Common myeloid progenitor, CD34-positive (primary cell): ENCODE measurements around the gene ANGPTL5.
"Not testable (repeated sequence)": the region's sequence is repeated elsewhere in the genome, so short reads cannot be mapped to it uniquely, and the experiment has no call there.

ENCODE experiments used
- CTCF ChIA-PET: fragments of 350-600 bp; sonication (Branson Sonifier 250); formaldehyde crosslinking; loops from one replicate; lab custom pipeline; 2021; ENCODE audit warnings: antibody characterized with exemption; lab: Charles Lee
- POLR2A ChIA-PET: fragments of 350-600 bp; sonication (Branson Sonifier 250); formaldehyde crosslinking; loops from one replicate; lab custom pipeline; 2021; ENCODE audit warnings: antibody characterized with exemption; lab: Charles Lee
- DNase-seq, 3 donors: peaks; one replicate each; pipeline versions ENCODE4 v3.0.0 to v3.0.0-alpha.2; 2013
- H3K27ac ChIP-seq, 2 experiments: 1 replicate in 1 of 2; 2 replicates in 1 of 2; pipeline ENCODE4 v1.7.0; 2013; ENCODE audit warnings: inconsistent platforms in 2 of 2, low read length in 2 of 2, mild to moderate bottlenecking in 2 of 2, low read depth in 1 of 2, moderate library complexity in 1 of 2; ENCODE audit not compliant: severe bottlenecking in 2 of 2, insufficient read depth in 1 of 2, poor library complexity in 1 of 2
- H3K27me3 ChIP-seq, 5 experiments: replicated peaks in 2 of 5; 1 replicate in 3 of 5; 2 replicates in 2 of 5; pipeline versions ENCODE4 v1.6.1 to v1.7.0; 2013; ENCODE audit warnings: low read length in 4 of 5, mild to moderate bottlenecking in 2 of 5, moderate library complexity in 2 of 5, inconsistent platforms in 1 of 5; ENCODE audit not compliant: insufficient read depth in 5 of 5, control insufficient read depth in 4 of 5
- H3K36me3 ChIP-seq, 4 experiments: 1 replicate in 2 of 4; 2 replicates in 2 of 4; pipeline versions ENCODE4 v1.6.1 to v1.7.0; 2013; ENCODE audit warnings: low read length in 3 of 4, control low read depth in 1 of 4, mild to moderate bottlenecking in 1 of 4; ENCODE audit not compliant: control insufficient read depth in 4 of 4, insufficient read depth in 4 of 4
- H3K4me1 ChIP-seq, 4 experiments: 1 replicate in 3 of 4; 2 replicates in 1 of 4; pipeline versions ENCODE4 v1.6.1 to v1.7.1; 2013; ENCODE audit warnings: low read length in 3 of 4, mild to moderate bottlenecking in 3 of 4, control low read depth in 1 of 4, inconsistent platforms in 1 of 4, moderate library complexity in 1 of 4; ENCODE audit not compliant: control insufficient read depth in 4 of 4, insufficient read depth in 4 of 4; ENCODE audit errors: control extremely low read depth in 1 of 4
- H3K4me3 ChIP-seq, 7 experiments: 1 replicate in 4 of 7; 2 replicates in 3 of 7; pipeline versions ENCODE4 v1.5.1 to v1.7.0; 2013; ENCODE audit warnings: mild to moderate bottlenecking in 7 of 7, low read length in 6 of 7, moderate library complexity in 6 of 7, inconsistent platforms in 2 of 7, low read depth in 2 of 7, control low read depth in 1 of 7; ENCODE audit not compliant: insufficient read depth in 4 of 7, control insufficient read depth in 1 of 7; ENCODE audit errors: extremely low read depth in 1 of 7
- H3K9me3 ChIP-seq, 5 experiments: 1 replicate in 4 of 5; 2 replicates in 1 of 5; pipeline versions ENCODE4 v1.6.1 to v1.7.1; 2013; ENCODE audit warnings: low read length in 4 of 5, mild to moderate bottlenecking in 2 of 5, inconsistent platforms in 1 of 5, low read depth in 1 of 5, moderate library complexity in 1 of 5; ENCODE audit not compliant: control insufficient read depth in 4 of 5, insufficient read depth in 2 of 5; ENCODE audit errors: control extremely low read depth in 1 of 5
- whole genome bisulfite sequencing: methylation state at CpG from one replicate; pipeline ENCODE4 v1.1.5; 2013; ENCODE audit not compliant: insufficient coverage; 5-methylcytosine and 5-hydroxymethylcytosine counted together

Gene ANGPTL5

DNA sequence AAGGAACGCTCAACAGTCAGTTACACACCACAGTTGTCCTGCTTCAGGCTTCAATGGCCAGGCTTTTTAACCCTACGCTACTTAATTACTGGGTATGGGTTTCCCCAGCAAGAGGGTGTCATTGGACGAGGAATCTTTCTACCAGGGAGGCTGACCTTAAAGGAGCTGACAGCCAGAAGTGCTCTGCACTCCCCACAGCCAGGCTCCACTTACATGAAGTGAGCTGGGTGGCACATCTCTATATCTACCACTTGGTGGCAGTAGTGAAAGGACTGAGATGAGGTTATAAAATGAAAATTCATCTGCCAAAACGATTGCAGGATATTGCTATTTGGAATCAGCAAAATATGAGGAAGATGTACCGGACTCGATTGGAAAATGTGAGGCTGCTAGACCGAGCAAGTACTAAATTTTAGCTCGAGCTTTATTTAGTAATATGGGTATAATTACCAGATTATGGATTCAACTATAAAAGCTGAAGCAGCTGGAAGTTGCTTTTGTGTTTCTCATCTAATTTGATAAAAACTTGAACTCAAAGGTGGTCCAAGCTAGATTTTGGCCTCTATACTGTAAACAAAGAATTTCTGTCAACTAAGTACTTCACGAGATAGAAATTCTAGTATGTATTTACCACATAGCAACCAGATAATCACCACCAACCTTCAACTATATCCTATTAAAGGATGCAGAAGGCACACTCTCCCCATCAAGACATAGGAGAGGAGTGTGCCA lies 55.5 kb downstream of the ANGPTL5 start:
- H3K4me3 ChIP-seq = no peak overlapping the region
- WGBS = 51% methylated on average over 7 of the region's 9 CpGs
- no peaks in the 10 kb centered on the region for H3K36me3 ChIP-seq
- POLR2A ChIA-PET = no interaction called here
- DNase-seq = peak; percentile 30 to 60 (median 54)
- H3K4me1 ChIP-seq = no peaks in the 10 kb centered on the region
- peaks cover 0 to 3% (median 0%) of the 10 kb centered on the region in 5 experiments for H3K9me3 ChIP-seq
- CTCF ChIA-PET = interaction anchor here (0.7 to 6.8 kb wide), 28 partner anchors 8 to 805 kb away, joined by 3 to 110 read pairs (median 5); partner anchors contain the start of genes ANGPTL5 and CEP126
- no peak overlapping the region for H3K27ac ChIP-seq
- peaks cover 0 to 4% (median 0%) of the 10 kb centered on the region in 5 experiments for H3K27me3 ChIP-seq

DNA sequence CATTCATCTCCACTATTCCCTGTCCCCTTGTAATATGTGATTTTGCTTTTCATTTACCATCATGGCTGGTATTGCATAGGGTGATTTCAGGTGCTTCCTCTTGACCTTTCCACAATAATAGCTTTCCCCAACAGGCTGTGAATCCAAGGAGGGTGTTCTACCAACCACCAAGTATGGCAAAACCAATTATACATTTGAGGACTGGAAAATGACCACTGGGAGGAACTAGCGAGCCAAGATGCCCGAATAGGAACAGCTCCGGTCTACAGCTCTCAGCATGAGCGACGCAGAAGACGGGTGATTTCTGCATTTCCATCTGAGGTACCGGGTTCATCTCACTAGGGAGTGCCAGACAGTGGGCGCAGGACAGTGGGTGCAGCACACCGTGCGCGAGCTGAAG lies 64.1 kb downstream of the ANGPTL5 start:
- not testable (repeated sequence) for H3K4me3 ChIP-seq
- WGBS = 86% methylated on average over 7 of the region's 11 CpGs

GRCh38 chr11:101848262-101848661 lies 68.1 kb downstream of the ANGPTL5 start:
- ChIA-PET POLR2A (no interaction called here), CTCF (interaction anchor here (0.5 to 3.4 kb wide), 5 partner anchors 12 to 391 kb away, joined by 3 to 46 read pairs (median 8); no protein-coding TSS in a partner anchor)
- WGBS = no CpG with 5 or more reads among the region's 2 CpGs
- no peaks in the 10 kb centered on the region for H3K4me1 ChIP-seq
- H3K9me3 ChIP-seq = no peaks in the 10 kb centered on the region
- H3K27me3 ChIP-seq = no peaks in the 10 kb centered on the region
- no peak overlapping the region for H3K4me3 ChIP-seq
- no peaks in the 10 kb centered on the region for H3K36me3 ChIP-seq
- peak; percentile 6 to 42 (median 33) for DNase-seq
- H3K27ac ChIP-seq = no peak overlapping the region

More for the DNA sequence above, 64.1 kb downstream of the ANGPTL5 start:
- H3K27me3 ChIP-seq, H3K27ac ChIP-seq, H3K4me1 ChIP-seq, H3K9me3 ChIP-seq, H3K36me3 ChIP-seq, POLR2A ChIA-PET, DNase-seq: not testable (repeated sequence)
- CTCF ChIA-PET = interaction anchor here (1.6 to 2.1 kb wide), 3 partner anchors 8 to 394 kb away, joined by 3 to 5 read pairs (median 5); no protein-coding TSS in a partner anchor

DNA sequence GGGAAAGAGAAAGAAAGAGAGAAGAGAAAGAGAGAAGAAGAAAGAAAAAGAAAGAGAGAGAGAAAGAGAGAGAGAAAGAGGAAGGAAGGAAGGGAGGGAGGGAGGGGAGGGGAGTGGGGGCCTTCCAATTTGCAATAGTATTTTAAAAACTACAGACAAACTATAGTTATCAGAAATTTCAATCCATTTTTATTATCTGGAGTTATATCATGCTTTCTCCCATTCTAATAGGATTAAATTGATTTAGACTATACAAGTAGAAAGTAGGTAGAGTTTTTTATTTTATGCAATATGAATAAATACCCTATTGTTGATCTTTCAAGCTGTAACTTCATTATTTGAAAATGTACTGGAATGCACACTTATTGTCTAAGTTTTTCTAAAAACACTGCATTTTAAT lies 71.7 kb downstream of the ANGPTL5 start:
- POLR2A ChIA-PET = no interaction called here
- Histone ChIP-seq H3K27me3 (no peaks in the 10 kb centered on the region), H3K9me3 (no peaks in the 10 kb centered on the region), H3K36me3 (no peaks in the 10 kb centered on the region), H3K4me1 (no peaks in the 10 kb centered on the region), H3K27ac (no peak overlapping the region), H3K4me3 (no peak overlapping the region)
- DNase-seq = no peak
- CTCF ChIA-PET = interaction anchor here (1.2 to 1.8 kb wide), 2 partner anchors 16 to 388 kb away, joined by 3 to 6 read pairs; no protein-coding TSS in a partner anchor

GRCh38 chr11:101840704-101841103 lies 75.6 kb downstream of the ANGPTL5 start:
- Histone ChIP-seq H3K27me3 (no peaks in the 10 kb centered on the region), H3K4me1 (no peaks in the 10 kb centered on the region), H3K36me3 (no peaks in the 10 kb centered on the region), H3K9me3 (no peaks in the 10 kb centered on the region), H3K4me3 (no peak overlapping the region), H3K27ac (no peak overlapping the region)
- ChIA-PET CTCF (interaction anchor here (0.7 to 1.3 kb wide), 2 partner anchors 20 to 383 kb away, joined by 3 read pairs; no protein-coding TSS in a partner anchor), POLR2A (no interaction called here)
- WGBS = 100% methylated on average over 2 of the region's 2 CpGs
- DNase-seq = no peak
